ENCODE measurements around the gene C2. TPM values are rescaled to one million over a fixed set of nuclear protein-coding genes. Genes with fewer than 3 reads are reported as not detected.

The C2 gene
- total RNA-seq, 6 experiments from 2014 or later: 0.24 to 0.43 (median 0.43) TPM; not detected in 2

DNA sequence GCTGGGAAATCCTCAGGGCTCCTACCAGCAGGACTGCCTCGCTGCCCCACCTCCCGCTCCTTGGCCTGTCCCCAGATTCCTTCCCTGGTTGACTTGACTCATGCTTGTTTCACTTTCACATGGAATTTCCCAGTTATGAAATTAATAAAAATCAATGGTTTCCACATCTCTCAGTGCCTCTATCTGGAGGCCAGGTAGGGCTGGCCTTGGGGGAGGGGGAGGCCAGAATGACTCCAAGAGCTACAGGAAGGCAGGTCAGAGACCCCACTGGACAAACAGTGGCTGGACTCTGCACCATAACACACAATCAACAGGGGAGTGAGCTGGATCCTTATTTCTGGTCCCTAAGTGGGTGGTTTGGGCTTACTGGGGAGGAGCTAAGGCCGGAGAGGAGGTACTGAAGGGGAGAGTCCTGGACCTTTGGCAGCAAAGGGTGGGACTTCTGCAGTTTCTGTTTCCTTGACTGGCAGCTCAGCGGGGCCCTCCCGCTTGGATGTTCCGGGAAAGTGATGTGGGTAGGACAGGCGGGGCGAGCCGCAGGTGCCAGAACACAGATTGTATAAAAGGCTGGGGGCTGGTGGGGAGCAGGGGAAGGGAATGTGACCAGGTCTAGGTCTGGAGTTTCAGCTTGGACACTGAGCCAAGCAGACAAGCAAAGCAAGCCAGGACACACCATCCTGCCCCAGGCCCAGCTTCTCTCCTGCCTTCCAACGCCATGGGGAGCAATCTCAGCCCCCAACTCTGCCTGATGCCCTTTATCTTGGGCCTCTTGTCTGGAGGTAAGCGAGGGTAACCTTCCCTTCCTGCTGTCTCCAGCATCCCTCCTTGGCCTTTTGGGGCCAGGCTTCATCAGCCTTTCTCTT lies 18.2 kb downstream of the C2 start, which contains the start of gene CFB:
TSS of gene CFB (plus strand) at position 589 of the 863 bp plus-strand sequence. CDS start at position 716, 127 bp downstream.
- H3K4me1 Mint-ChIP-seq (ENCODE audit: low read depth): peaks cover 46% of the 10 kb centered on the region
- peak; percentile 78 for DNase-seq
- peak within 1 kb of the TSS; percentile 88 for H3K27ac Mint-ChIP-seq
- H3K4me3 Mint-ChIP-seq: peak within 1 kb of the TSS; percentile 83
- TF ChIP-seq, protein P1, sequence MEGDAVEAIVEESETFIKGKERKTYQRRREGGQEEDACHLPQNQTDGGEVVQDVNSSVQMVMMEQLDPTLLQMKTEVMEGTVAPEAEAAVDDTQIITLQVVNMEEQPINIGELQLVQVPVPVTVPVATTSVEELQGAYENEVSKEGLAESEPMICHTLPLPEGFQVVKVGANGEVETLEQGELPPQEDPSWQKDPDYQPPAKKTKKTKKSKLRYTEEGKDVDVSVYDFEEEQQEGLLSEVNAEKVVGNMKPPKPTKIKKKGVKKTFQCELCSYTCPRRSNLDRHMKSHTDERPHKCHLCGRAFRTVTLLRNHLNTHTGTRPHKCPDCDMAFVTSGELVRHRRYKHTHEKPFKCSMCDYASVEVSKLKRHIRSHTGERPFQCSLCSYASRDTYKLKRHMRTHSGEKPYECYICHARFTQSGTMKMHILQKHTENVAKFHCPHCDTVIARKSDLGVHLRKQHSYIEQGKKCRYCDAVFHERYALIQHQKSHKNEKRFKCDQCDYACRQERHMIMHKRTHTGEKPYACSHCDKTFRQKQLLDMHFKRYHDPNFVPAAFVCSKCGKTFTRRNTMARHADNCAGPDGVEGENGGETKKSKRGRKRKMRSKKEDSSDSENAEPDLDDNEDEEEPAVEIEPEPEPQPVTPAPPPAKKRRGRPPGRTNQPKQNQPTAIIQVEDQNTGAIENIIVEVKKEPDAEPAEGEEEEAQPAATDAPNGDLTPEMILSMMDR (IDR thresholded peaks at IDR 0.05): no peak
- H3K9me3 Mint-ChIP-seq: no peaks in the 10 kb centered on the region
- no peaks in the 10 kb centered on the region for H3K36me3 Mint-ChIP-seq (ENCODE audit: low read depth)
- H3K27me3 Mint-ChIP-seq (ENCODE audit: insufficient read depth): peaks cover 17% of the 10 kb centered on the region

DNA sequence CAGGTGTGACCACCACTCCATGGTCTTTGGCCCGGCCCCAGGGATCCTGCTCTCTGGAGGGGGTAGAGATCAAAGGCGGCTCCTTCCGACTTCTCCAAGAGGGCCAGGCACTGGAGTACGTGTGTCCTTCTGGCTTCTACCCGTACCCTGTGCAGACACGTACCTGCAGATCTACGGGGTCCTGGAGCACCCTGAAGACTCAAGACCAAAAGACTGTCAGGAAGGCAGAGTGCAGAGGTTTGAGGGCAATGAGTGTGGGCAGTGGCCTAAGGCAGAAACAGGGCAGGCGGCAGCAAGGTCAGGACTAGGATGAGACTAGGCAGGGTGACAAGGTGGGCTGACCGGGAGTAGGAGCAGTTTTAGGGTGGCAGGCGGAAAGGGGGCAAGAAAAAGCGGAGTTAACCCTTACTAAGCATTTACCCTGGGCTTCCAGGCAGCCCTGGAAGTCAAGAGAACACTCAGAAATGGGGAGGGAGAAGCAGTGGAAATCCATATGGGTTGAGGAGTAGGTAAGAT lies 18.9 kb downstream of the C2 start:
- Mint-ChIP-seq H3K4me1 (ENCODE audit: low read depth) (peaks cover 39% of the 10 kb centered on the region), H3K27ac (no peak overlapping the region), H3K9me3 (no peaks in the 10 kb centered on the region), H3K4me3 (no peak overlapping the region; the same call in 1 of the 2 replicates), H3K36me3 (ENCODE audit: low read depth) (no peaks in the 10 kb centered on the region), H3K27me3 (ENCODE audit: insufficient read depth) (peaks cover 17% of the 10 kb centered on the region)
- TF ChIP-seq, protein P1 (IDR thresholded peaks at IDR 0.05): no peak
- no peak for DNase-seq

DNA sequence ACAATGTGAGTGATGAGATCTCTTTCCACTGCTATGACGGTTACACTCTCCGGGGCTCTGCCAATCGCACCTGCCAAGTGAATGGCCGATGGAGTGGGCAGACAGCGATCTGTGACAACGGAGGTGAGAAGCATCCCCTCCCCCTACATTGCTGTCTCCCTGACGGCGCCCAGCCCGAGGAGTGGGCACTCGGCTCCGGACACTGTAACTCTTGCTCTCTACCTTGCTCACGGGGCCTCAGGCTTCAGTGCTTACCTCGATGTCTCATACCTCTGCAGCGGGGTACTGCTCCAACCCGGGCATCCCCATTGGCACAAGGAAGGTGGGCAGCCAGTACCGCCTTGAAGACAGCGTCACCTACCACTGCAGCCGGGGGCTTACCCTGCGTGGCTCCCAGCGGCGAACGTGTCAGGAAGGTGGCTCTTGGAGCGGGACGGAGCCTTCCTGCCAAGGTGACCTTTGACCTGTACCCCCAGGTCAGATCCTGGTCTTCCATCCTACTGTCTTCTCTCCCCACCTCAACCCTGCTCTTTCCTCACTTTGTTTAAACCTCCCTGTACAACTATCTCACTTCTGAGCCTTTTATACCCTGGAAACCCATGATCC lies 19.7 kb downstream of the C2 start:
- DNase-seq: no peak
- H3K36me3 Mint-ChIP-seq (ENCODE audit: low read depth): no peaks in the 10 kb centered on the region
- no peak overlapping the region for H3K4me3 Mint-ChIP-seq
- H3K27me3 Mint-ChIP-seq (ENCODE audit: insufficient read depth): peaks cover 17% of the 10 kb centered on the region
- no peaks in the 10 kb centered on the region for H3K9me3 Mint-ChIP-seq
- H3K4me1 Mint-ChIP-seq (ENCODE audit: low read depth): peaks cover 37% of the 10 kb centered on the region
- TF ChIP-seq, protein P1 (IDR thresholded peaks at IDR 0.05): no peak
- H3K27ac Mint-ChIP-seq: no peak overlapping the region

GRCh38 chr6:31947864-31948263 lies 20.3 kb downstream of the C2 start:
- TF ChIP-seq, protein P1 (IDR thresholded peaks at IDR 0.05): no peak
- H3K4me1 Mint-ChIP-seq (ENCODE audit: low read depth): peaks cover 37% of the 10 kb centered on the region
- no peaks in the 10 kb centered on the region for H3K9me3 Mint-ChIP-seq
- DNase-seq: no peak
- H3K27ac Mint-ChIP-seq: no peak overlapping the region
- H3K36me3 Mint-ChIP-seq (ENCODE audit: low read depth): no peaks in the 10 kb centered on the region
- H3K27me3 Mint-ChIP-seq (ENCODE audit: insufficient read depth): peaks cover 17% of the 10 kb centered on the region
- H3K4me3 Mint-ChIP-seq: no peak overlapping the region

- H3K4me1 Mint-ChIP-seq (ENCODE audit: low read depth): peaks cover 37% of the 10 kb centered on the region
These were observed 20.8 kb downstream of the C2 start for GRCh38 chr6:31948306-31948705.

More at GRCh38 chr6:31948306-31948705, 20.8 kb downstream of the C2 start:
- no peaks in the 10 kb centered on the region for H3K9me3 Mint-ChIP-seq
- no peak overlapping the region for H3K27ac Mint-ChIP-seq
- H3K27me3 Mint-ChIP-seq (ENCODE audit: insufficient read depth): peaks cover 17% of the 10 kb centered on the region
- peaks cover 3% of the 10 kb centered on the region; the same call in 1 of the 2 replicates for H3K36me3 Mint-ChIP-seq (ENCODE audit: low read depth)
- TF ChIP-seq, protein P1 (IDR thresholded peaks at IDR 0.05): no peak
- H3K4me3 Mint-ChIP-seq: no peak overlapping the region
- DNase-seq: no peak

Data from HFFc6 (cell line).